ENCODE results near the gene NECTIN2.

GRCh38 chr19:44851427-44851826 lies 5.3 kb downstream of the NECTIN2 start:
- TF ChIP-seq POLR2AphosphoS5 (IDR thresholded peaks at IDR 0.05; ENCODE audit: borderline replicate concordance, low read depth, low read length): no peak
- TF ChIP-seq FOXP2 (optimal IDR thresholded peaks at IDR 0.05; ENCODE audit: control extremely low read depth, extremely low read length, insufficient read depth): no peak
- no peak for TF ChIP-seq EZH2 (IDR thresholded peaks at IDR 0.05)

Measured in SK-N-MC (cell line).